ENCODE results near the gene MAEL. TPM values are rescaled to one million over a fixed set of nuclear protein-coding genes. Genes with fewer than 3 reads are reported as not detected.

MAEL gene
- total RNA-seq, 1 experiment from 2014 or later: not detected

- Histone ChIP-seq H3K36me3 (ENCODE audit: control insufficient read depth, insufficient read depth, low read length) (no peaks in the 10 kb centered on the region; the same call in 1 of the 2 replicates), H3K27ac (ENCODE audit: low read length) (no peak overlapping the region), H3K27me3 (ENCODE audit: control insufficient read depth, insufficient read depth, low read length) (peaks cover 40% of the 10 kb centered on the region), H3K9me3 (ENCODE audit: control insufficient read depth, insufficient read depth, low read depth, low read length) (no peaks in the 10 kb centered on the region), H3K4me1 (ENCODE audit: control insufficient read depth, insufficient read depth, low read length) (peaks cover 6% of the 10 kb centered on the region), H3K4me3 (ENCODE audit: low read depth in 2 of 2, low read length in 2 of 2) (peak overlapping the region; percentile 39 to 45)
- in situ Hi-C loops (cut with HindIII; ENCODE audit: low pct_unique_long_range_greater_than_20kb, low sequenced_read_pairs): no loop called here
- CTCF ChIA-PET: interaction anchor here (0.6 kb wide), 1 partner anchor 513 kb away, joined by 3 read pairs; no protein-coding TSS in a partner anchor
- DNase-seq (ENCODE audit: low read depth, low spot score) (no peak), ATAC-seq (no peak)
- POLR2A ChIA-PET: no interaction called here
- BruUV-seq (replicated peaks): no TSS peak
- intact Hi-C loops (cut with micrococcal nuclease; ENCODE audit: unreplicated experiment): no loop called here
- TF ChIP-seq TCF7L2 (IDR thresholded peaks at IDR 0.05; ENCODE audit: low read depth, low read length) (no peak), POLR2AphosphoS5 (IDR thresholded peaks at IDR 0.05; ENCODE audit: low read depth, low read length) (no peak), REST (IDR thresholded peaks at IDR 0.05; ENCODE audit: insufficient read depth in 1 of 2, low read depth in 2 of 2, low read length in 1 of 2) (no peak), SIN3A (IDR thresholded peaks at IDR 0.05; ENCODE audit: borderline replicate concordance, insufficient read depth, low read depth, low read length) (no peak), CTCF (IDR thresholded peaks at IDR 0.05) (no peak)
Observed at GRCh38 chr1:166974647-166975345, 14.3 kb upstream of the MAEL start.

GRCh38 chr1:166975361-166976129, 13.5 kb upstream of the MAEL start, which contains the start of gene ILDR2:
ILDR2 (minus strand) TSS chr1:166975540; CDS start chr1:166975268, 272 bp downstream.
- no peaks in the 10 kb centered on the region; the same call in 1 of the 2 replicates for H3K36me3 ChIP-seq (ENCODE audit: control insufficient read depth, insufficient read depth, low read length)
- CTCF ChIA-PET: no interaction called here
- no TSS peak for BruUV-seq (replicated peaks)
- H3K27ac ChIP-seq (ENCODE audit: low read length): no peak within 1 kb of the TSS
- DNase-seq (ENCODE audit: low read depth, low spot score): no peak
- TF ChIP-seq TCF7L2 (IDR thresholded peaks at IDR 0.05; ENCODE audit: low read depth, low read length): no peak
- peak; percentile 65 for TF ChIP-seq CTCF (IDR thresholded peaks at IDR 0.05)
- in situ Hi-C loops (cut with HindIII; ENCODE audit: low pct_unique_long_range_greater_than_20kb, low sequenced_read_pairs) (no loop called here), intact Hi-C loops (cut with micrococcal nuclease; ENCODE audit: unreplicated experiment) (no loop called here)
- peak; percentile 90 for ATAC-seq
- H3K27me3 ChIP-seq (ENCODE audit: control insufficient read depth, insufficient read depth, low read length): peaks cover 33% of the 10 kb centered on the region
- POLR2A ChIA-PET: no interaction called here
- H3K4me3 ChIP-seq (ENCODE audit: low read depth in 2 of 2, low read length in 2 of 2): peak within 1 kb of the TSS; percentile 45 to 57
- H3K9me3 ChIP-seq (ENCODE audit: control insufficient read depth, insufficient read depth, low read depth, low read length): no peaks in the 10 kb centered on the region
- H3K4me1 ChIP-seq (ENCODE audit: control insufficient read depth, insufficient read depth, low read length): peaks cover 6% of the 10 kb centered on the region

Data from Panc1 (cell line).